Measurements from ENCODE around the gene SLC44A4.

DNA sequence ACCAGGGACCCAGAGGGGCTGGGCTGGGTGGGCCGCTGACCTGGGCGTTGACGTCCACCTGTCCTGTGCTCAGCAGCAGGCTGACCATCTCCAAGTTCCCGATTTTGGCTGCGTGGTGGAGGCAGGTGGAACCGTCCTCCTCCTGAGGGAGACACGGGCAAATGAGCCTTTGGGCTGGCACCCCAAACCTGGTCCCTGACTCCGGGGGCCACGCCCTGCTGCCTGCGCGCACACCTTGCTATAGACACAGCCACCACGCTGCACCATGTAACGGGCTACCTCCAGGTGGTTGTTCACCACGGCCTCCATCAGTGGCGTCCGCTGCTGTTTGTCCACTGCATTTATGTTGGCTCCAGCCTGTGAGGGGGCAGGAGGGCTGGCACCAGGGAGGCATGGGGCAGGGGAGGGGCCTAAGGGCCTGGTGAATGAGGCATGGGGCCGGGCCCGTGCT, 7.8 kb upstream of the SLC44A4 start:
- TF ChIP-seq, protein P1, sequence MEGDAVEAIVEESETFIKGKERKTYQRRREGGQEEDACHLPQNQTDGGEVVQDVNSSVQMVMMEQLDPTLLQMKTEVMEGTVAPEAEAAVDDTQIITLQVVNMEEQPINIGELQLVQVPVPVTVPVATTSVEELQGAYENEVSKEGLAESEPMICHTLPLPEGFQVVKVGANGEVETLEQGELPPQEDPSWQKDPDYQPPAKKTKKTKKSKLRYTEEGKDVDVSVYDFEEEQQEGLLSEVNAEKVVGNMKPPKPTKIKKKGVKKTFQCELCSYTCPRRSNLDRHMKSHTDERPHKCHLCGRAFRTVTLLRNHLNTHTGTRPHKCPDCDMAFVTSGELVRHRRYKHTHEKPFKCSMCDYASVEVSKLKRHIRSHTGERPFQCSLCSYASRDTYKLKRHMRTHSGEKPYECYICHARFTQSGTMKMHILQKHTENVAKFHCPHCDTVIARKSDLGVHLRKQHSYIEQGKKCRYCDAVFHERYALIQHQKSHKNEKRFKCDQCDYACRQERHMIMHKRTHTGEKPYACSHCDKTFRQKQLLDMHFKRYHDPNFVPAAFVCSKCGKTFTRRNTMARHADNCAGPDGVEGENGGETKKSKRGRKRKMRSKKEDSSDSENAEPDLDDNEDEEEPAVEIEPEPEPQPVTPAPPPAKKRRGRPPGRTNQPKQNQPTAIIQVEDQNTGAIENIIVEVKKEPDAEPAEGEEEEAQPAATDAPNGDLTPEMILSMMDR (IDR thresholded peaks at IDR 0.05; ENCODE audit: low read depth, low read length, poor library complexity, severe bottlenecking): no peak
- no peak for TF ChIP-seq EZH2phosphoT487 (IDR thresholded peaks at IDR 0.05; ENCODE audit: borderline replicate concordance, low read length)
